GM18502 (cell line): ENCODE data around the gene NANS.
"Not testable (repeated sequence)": the region's sequence is repeated elsewhere in the genome, so short reads cannot be mapped to it uniquely, and the experiment has no call there.

Source experiments
- ATAC-seq: cut with Tn5 transposase; IDR thresholded peaks from one replicate; pipeline ENCODE4 v1.9.1; 2021; ENCODE audit warnings: mild to moderate bottlenecking; ENCODE audit not compliant: unreplicated experiment, poor library complexity

Gene NANS

DNA sequence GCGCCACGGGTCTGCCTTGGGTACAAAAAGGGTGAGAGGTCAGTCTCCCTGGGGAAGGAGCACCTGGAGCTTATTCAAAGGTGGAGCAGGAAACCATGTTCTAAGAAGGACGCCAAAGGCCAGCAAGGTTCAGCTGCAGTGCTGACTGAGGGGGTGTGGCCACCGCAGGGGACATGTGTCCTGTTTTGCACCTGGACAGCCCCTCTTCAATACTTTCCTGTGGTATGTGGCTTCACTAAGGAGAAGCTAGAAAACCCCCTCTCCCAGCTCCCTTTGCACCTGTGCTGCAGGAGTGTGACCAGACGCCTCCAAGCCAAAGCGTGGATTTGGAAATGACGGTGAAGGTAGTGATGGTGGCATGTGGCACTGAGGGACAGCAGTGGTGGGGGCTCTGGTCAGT, 38.9 kb downstream of the NANS start:
- ATAC-seq, result no peak

DNA sequence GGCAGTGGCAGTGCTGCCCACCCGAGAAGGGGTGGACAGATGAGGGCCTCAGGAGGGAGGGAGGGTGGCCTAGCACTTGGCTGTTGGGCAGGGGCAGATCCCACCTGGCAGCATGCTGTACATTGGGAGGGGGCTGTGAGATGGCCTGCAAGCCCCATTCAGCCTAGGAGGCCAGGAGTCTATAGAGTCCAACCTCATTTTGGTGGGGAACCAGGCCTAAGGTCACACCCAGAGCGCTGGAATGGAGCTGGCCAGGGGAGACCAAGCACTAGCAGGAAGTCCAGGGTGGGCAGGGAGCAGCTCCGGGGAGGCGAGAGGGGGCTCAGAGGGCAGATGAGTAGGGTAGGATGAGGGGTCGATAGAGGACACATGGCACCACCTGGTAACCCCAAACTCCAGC, 39.6 kb downstream of the NANS start:
- no peak for ATAC-seq

- ATAC-seq, result no peak
Observed at GRCh38 chr9:98097836-98098235, 41.3 kb downstream of the NANS start.

GRCh38 chr9:98099346-98099745, 42.8 kb downstream of the NANS start:
- no peak for ATAC-seq

DNA sequence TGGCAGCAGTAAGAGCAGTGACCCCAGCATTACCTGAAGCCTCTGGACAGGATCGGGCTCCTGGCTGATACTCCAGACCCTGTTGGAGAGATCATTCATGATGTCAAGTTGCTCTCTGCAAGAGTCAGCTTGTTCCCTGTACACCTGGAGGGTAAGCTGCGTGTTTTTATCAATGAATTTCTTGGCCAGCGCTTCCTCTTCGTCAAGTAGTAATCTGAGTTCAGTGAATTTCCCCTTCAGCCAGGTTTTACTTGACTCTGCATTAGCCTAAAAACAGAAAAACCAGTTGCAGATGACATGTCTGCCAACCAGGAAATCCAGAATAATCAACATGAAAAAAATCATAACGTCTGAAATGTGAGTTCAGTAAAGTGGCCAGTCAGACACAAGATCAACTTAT, 43.4 kb downstream of the NANS start:
- ATAC-seq, result no peak

DNA sequence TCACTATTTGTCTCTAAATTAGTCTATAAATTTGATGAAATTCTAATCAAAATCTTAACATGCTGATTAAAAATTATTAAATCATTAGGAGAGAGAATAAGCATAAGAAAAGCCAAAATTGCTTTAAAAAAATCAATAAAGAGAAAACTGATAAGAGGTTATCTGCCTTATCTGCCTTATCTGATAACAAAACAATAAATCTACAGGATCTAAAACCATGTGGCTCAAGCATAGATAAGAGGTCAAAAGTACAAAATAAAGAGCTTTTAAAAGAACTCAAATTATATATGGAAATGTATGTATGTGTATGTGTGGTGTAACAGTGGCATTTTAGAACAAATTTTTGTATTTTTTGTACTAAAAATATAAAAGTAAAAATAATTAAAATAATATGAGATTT, 43.9 kb downstream of the NANS start:
- ATAC-seq, result no peak

DNA sequence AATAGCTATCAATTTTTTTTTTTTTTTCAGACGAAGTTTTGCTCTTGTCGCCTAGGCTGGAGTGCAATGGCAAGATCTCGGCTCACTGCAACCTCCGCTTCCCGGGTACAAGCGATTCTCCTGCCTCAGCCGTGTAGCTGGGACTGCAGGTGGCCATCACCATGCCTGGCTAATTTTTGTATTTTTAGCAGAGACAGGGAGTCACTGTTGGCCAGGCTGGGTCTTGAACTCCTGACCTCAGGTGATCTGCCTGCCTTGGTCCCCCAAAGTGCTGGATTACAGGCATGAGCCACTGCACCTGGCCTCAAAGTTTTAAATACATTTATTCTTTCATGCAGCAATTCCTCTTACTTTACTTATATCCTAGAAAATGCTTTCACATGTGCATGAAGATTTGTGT, 44.9 kb downstream of the NANS start:
- ATAC-seq, result no peak

DNA sequence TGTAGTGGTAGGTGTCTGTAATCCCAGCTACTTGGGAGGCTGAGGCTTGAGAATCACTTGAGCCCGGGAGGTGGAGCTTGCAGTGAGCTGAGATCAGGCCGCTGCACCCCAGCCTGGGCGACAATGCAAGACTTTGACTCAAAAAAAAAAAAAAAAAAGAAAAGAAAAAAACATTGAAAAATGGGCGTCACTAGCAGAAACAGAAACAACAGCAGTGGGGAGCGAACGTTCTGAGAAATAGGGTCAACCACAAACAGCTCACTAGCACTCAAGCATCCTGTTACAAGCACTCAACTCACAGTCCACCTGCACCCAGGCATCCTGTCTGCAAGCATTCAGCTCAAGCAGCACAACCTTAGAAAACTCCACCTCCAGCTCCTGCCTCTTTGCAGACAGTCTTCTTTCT, 45.3 kb downstream of the NANS start:
- ATAC-seq, result peak; percentile 94

DNA sequence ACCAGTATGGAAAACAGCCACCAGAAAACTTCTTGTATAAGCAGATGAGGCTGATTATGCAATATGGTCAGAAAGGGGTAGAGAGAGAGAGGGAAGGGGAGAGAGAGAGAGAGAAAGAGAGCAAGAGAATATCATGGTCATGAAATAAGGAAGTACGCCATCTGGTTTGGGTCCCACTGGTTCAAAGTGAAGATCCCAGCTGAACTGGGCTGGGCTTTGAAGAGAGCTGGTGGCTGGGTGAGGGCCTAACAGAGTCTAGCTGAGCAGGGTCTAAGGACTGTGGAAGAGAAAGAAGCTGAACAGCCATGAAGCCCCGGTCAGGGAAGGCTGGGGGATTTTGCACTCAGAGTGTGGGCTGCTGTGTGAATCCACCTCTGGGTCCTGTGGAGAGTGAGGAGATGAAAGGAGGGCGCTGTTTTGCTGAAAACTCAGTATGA, 47.9 kb downstream of the NANS start:
- ATAC-seq, result no peak

- ATAC-seq, result no peak
Observed at GRCh38 chr9:98105006-98105405, 48.5 kb downstream of the NANS start.

DNA sequence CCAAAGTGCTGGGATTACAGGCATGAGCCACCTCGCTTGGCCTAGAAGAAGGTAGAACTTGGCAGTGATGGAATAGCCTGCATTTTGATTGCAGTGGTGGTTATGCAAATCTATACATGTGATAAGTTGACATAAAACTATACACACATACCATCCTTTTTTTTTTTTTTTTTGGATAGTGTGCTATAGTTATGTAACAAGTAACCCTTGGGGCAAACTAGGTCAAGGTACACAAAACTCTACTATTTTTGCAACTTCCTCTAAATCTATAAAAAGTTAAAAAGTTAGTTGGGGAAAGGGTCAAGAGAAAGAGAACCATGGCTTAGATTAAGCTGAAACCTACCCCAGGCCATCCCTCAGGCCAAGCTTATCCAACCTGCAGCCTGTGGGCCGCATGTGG, 51.4 kb downstream of the NANS start:
- ATAC-seq, result peak; percentile 18

DNA sequence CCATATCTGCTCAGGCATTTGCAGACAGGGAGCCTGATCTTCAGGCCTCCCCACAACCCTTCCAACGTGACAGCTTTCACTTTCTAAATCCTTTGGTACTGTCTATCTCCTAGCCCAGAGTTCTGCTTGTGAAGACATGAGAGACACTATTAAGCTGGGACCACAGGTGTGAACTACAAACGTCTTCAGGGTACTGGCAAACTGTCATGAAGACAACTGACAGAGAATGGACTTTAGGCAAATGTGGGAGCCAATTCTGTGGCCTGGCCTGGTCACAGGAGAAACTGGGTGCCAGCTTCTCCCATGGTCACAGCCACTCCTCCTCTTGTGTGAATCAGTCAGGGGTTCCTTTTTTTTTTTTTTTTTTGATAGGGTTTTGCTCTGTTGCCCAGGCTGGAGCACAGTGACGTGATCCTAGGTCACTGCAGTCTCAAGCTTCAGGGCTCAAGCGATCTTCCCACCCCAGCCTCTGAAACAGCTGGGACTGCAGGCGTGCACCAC, 52.0 kb downstream of the NANS start:
- peak; percentile 71 for ATAC-seq

DNA sequence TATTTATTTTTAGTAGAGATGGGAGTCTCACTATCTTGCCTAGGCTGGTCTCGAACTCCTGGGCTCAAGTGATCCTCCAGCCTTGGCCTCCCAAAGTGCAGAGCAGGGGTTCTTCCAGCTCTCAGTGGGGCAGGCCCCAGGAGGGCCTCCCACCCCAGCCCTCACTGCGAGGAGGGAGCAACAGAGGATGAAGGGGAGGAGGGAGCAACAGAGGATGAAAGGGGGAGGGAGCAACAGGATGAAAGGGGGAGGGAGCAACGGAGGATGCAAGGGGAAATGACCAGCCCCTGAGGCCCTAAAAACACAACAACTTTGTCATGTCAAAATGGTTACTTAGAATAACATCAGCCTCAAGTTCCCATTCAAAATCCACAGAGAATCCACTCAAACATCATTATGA, 52.5 kb downstream of the NANS start:
- ATAC-seq, result no peak

GRCh38 chr9:98117097-98117496, 60.6 kb downstream of the NANS start:
- ATAC-seq, result not testable (repeated sequence)

DNA sequence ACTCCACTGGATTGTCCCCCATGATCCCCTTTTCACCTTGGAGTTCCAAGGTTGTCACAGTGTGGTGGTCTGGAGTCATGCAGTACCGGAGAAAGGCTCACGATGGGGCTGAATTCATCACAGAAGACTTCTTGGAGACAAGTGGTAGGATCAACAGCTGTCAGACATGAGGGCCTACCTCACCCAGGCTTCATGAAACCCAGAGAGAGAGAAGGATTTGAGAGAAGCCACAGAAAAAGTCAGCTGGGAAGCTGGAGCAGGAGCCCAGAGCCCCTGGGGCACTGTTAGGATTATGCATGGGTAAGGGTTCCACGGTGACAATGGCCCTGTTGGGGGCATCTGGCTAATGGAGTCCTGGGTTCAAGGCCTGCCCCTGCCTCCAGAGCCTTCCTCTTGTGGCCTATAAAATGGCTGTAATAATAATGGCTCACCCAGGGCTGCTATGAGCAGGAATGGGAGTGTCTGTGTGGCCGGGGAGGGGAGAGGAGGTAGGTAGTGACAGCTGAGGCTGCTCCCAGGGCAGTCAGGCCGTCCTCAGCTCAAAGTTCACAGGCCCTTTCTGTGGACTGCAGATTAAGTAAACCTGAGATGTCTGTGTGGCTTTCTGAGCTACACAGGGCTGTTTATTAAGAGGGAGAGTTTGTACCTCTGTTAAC, 61.6 kb downstream of the NANS start:
- ATAC-seq, result peak; percentile 66

DNA sequence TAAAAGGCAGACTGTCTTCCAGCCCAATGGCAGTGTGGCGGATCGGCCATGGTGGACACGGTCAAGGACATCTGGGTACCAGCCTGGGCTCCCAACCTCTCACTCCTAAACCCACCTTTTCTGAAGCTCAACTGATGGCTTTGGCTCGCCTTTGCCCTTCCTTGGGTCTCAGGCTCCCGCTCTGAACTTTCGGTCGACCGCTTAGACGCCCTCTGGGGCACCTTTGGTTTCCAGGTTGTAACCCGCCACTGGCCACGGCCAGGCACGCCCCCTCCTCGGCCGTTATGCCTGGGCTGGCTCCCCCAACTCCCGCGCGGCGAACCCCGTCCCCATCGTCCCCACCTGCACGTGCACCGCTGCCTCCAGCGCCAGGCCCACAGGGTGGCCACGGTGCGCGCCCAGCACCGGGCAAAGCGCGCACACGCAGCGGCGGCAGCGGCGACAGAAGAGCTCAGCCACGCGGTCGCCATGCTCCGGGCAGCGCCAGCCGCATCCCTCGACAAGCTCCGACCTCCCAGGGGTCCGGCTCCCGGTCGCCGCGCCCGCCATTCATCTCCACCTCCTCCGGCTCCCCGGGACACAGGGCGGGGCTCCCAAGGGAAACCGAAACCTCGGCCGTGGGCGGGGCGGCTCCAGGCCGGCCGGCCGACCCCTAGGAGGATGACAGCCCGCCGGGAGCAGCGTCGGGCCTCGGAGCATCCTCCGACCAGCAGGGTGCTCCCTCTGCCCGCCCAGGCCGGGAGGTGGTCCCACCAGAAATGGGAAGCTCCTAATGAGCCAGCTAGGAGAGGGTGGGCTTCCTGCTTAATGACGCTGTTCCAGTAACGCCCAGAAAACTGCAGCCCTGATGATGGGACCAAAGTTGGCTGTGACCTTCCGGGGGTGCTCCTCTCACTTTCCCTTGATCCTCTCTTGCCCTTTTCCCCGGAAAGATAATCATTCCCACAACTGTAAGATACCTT, 62.4 kb downstream of the NANS start, which contains the start of gene TRIM14:
Gene TRIM14 (minus strand): TSS at position 583 of the 962 bp plus-strand sequence. CDS start 34 bp downstream, at position 549.
- ATAC-seq, result peak; percentile 64

- ATAC-seq, result no peak
Observed at GRCh38 chr9:98120476-98120875, 63.9 kb downstream of the NANS start.

- ATAC-seq, result no peak
Observed at GRCh38 chr9:98121058-98121457, 64.5 kb downstream of the NANS start.

GRCh38 chr9:98124091-98124490, 67.6 kb downstream of the NANS start:
- ATAC-seq, result not testable (repeated sequence)

- ATAC-seq, result no peak
Observed at GRCh38 chr9:98124637-98125426, 68.3 kb downstream of the NANS start.
